ENCODE data around the gene KCNJ5. TPM values are rescaled to one million over a fixed set of nuclear protein-coding genes. Genes with fewer than 3 reads are reported as not detected.

KCNJ5 gene
- not detected for polyA plus RNA-seq (2013, experiment 1 of 2; ENCODE audit: insufficient read length)
- not detected for polyA plus RNA-seq (2013, experiment 2 of 2; ENCODE audit: insufficient read length)

DNA sequence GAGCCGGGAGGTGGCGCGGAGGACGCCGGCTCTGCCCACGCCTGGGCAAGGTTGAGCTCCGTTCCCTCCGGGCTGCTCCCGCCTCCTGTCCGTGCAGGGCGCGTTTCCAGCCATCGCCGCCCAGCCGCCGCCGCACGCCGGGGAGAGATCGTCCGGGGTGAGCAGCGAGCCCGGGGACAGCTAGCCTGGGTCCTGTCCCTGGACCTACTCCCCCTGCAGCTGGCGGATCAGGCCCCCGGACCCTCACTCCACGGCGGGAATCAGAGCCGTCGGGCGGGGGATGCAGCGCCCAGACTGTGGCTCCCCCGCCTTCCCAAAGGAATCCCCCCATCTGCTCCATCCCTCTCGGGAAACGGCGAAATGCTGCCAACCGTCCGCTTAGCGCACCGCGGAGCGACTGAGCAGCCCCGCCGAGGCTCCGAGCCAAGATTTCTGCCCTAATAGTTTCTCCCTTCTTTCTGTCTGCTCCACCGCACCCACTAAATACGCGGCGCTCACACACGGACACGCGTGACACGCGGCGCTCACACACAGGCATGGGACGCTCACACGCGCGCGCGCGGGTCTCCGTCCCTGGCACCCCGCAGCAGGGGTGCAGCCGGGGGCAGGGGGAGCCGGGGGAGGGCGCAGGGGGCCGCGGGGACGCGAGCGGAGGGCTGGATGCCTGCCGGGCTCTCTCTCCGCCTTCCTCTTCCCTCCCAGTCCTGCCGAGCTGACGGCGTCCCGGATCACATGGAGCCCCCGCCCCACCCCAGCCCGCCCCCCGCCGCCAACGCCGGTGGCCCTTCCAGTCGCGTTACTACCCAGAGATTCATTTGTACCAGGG, at the start of gene KCNJ5:
Gene KCNJ5, plus strand, starts transcription at position 814 of the 826 bp plus-strand sequence. CDS start 19,918 bp downstream, outside the sequence.
- peak; percentile 20 for DNase-seq

DNA sequence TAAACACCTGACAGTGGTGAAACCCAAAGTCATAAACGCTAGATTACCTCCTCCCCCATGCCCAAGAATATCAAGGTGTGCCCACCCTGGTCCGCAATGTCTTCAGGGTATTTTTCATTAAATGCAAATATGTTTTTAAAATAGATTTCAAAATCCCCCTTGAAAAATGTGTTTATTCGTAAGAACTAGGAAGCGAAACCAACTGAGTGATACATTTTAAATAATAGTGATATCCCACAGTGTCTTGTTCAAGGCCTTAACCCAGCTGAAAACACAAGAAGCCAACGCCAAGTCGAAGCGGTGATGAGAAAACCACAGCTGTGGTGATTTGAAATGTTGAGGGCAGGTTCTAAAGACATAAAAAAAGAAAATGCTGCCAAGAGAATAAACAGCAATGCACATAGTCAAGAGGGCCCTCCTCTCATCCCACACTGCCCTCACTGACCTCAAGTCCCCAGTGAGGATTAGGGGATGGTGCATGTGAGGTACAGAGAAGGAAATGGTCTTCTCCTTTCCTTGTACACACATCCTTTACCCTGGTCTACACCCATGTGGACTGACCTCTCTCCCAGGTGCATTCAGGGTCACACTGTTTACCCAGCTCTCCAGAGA, 49.6 kb upstream of the KCNJ5 start:
- no peak for DNase-seq

DNA sequence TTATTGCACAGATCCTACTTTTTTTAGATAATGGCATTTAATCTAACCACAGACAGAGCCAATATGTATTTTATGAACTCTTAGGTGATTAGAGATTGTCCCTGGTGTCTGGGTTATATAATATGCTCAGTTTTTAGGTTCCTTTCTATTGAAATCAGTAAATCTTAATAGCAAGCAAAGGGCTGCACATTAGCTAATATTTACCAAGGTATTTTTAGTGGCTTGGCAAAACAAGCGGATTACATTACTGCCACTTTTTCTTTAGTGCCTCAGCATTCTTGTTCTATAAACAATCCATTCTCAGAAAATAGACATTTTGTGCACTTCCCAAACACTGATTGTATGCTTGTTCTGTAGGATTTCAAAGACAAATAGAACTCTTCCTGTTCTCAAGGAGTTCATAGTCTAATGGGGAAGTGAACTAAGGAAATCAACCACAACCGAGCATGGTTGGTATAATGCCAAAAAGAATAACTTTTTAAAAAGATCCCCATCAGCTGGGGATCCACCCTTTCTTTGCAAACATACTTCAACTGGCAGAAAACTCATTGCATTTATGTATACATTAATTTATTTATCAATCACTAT, 47.9 kb upstream of the KCNJ5 start:
- no peak for DNase-seq

DNA sequence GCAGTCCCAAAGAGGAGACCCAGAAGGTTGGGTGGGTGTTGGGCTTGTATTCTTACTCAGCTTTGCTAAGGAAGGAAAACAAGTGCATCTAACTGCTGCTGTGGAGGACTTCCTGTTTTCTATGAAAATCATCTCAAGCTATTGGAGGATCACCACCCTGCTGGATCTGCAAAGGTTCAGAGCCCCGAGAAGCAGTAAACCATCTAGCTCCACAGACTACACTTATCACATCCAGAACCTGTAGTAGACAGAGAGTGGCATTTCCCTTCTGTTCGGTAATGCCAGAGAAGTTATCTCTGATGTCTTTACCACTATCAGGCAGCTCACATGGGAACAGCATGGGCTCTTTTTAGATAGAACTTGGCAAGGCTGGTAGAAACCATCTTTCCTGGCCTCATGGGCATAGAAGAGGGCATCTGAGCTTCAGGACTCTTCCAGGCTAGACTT, 45.8 kb upstream of the KCNJ5 start:
- no peak for DNase-seq

DNA sequence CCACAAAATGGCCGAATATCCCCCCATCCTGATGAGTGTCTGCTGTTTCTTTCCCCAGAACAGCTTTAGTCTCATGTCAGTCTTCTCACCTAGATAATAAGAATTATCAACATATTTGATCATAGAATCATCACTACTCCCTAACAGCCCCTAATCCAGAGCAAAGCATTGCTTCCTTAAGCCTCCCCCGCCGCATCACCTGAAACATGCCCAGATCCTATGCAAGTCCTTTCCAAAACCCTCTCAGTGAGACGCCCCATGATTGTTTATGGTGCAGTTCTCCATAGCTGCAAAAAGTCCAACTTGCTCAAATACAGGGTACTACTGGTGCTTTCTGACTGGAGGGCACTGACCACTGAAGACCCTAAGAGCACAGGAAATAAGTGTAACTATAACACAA, 44.2 kb upstream of the KCNJ5 start:
- DNase-seq: no peak

DNA sequence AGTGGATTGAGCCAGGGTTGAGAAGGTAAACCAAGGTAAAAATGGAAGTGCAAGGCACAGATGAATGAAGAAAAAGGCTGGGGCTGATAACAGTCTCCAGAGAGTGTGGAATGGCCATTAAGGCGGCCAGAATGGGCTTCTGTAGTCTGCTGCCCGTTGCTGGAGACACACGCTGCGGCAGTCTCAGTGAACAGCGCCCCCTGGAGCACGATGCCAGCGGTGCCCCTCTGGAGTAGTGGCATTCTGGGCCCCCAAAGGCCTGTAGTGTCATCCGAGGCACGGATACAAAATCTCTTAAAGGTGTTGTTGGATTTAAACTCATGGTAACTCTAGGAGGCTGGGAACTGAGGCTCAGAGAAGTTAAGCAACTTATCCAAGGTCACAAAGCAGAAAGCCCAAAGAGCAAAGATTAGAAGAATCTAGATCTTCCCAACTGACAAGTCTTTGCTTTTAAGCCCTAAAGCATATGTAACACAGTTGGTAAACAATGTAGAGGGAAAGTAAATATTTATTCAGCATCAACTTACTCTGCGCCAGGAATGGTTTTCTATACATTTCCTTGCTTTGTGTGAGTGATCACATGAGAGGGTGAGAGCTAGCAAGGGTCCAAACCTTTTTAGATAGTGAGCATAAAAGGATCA, 42.2 kb upstream of the KCNJ5 start:
- peak; percentile 25 for DNase-seq

DNA sequence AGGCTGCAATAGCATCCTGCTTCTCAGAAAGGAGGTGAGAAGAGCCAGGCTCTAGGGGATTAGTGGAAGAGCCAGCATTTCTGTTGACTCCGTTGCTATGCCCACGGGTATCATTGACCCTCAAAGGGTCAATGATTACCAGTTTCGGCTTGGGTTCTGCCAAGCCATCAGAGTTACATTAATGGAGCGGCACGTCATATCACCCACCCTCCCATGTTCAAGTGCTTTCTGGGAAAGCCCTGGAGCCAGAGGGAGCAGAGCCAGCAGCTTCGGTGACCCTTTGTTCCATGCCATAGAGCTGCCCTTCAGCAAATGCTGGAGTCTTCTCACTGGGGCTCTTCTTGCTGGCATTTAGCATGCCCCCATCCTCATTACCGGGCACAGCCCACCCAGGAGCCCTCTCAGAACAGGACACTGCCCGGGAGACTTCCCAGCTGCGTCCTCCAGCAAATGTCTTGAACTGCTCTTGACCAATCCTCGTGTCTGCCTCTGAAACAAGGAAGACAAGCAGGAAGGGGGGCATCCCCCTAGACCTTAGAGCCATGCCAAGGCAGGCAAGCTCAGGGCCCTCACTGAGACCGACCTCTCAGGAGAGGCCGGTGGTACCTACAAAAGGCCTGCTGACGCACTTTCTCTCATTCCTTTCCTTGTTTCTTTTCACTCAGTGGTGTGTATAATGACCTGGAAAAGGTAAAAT, 38.7 kb upstream of the KCNJ5 start:
- DNase-seq: no peak

DNA sequence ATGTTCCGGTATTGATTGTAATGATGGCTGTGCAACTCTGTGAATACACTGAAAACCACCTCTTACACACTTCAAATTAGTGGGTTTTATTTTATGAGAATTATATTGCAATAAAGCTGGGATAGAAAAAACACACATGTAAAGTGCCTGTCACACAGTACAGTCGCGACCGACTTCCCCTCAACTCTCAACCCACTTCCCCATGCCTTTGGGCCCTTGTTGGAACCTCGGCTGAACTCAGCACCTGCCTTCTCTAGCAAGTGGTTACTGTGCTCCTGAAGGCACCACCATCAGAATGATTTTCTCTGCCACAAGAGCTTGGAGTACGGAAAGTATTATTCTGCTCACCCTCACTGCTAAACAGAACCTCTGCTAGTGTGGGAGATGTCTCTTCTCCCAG, 37.6 kb upstream of the KCNJ5 start:
- no peak for DNase-seq

DNA sequence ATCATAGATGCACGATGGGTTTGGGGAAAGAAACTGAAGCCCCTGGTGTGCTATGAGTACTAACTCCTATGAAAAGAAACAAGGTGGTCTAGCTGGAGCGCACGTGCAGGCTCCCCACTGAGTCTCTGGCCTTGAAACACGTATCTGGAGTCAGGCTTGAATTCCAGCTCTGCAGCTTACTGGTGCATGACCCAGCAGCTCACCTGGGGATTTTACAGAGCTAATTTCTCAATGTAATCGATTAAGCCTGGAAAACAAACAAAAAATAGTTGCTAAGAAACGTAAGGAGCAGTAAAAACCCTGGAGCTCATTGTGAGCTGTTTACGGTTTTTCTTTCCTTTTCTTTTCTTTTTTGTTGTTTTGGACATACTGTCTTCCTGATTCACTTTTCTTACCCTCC, 36.3 kb upstream of the KCNJ5 start:
- DNase-seq: no peak

DNA sequence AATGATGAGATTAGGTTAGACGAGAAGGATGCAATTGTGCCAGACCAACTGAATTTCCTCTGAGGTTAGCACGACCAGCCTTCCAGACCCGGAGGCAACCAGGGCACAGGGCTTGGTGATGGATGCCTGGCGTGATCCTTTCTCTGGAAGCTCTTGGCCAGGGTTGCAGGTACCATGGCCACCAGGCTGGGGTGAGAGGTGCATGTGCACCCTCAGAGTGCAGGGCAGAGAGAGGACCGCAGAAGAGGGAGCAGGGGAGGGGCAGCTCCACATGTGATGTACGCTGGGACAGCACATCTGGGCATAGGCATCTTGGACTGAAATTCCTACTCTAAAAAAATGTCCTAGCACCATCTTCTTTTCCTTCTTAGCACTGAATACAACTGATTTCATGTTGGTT, 34.9 kb upstream of the KCNJ5 start:
- DNase-seq: no peak

DNA sequence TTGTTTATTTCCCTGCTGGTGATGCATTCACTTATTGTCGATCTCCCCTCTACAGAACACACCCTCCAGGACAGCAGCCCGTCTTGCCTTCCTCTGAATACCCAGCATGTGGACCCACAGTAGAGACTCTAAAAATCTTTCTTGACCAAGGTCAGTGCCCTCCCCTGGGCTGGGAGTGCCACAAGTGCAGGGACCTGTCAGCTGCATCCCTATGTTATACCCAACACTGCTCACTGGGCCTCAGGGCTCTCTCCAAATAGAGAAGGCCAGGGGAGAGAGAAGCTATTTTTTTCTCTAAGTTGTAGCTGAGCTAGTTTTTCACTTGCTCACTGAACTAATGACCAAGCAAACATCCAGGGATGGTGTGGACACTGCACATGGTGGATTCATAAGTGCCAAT, 33.8 kb upstream of the KCNJ5 start:
- DNase-seq: no peak

DNA sequence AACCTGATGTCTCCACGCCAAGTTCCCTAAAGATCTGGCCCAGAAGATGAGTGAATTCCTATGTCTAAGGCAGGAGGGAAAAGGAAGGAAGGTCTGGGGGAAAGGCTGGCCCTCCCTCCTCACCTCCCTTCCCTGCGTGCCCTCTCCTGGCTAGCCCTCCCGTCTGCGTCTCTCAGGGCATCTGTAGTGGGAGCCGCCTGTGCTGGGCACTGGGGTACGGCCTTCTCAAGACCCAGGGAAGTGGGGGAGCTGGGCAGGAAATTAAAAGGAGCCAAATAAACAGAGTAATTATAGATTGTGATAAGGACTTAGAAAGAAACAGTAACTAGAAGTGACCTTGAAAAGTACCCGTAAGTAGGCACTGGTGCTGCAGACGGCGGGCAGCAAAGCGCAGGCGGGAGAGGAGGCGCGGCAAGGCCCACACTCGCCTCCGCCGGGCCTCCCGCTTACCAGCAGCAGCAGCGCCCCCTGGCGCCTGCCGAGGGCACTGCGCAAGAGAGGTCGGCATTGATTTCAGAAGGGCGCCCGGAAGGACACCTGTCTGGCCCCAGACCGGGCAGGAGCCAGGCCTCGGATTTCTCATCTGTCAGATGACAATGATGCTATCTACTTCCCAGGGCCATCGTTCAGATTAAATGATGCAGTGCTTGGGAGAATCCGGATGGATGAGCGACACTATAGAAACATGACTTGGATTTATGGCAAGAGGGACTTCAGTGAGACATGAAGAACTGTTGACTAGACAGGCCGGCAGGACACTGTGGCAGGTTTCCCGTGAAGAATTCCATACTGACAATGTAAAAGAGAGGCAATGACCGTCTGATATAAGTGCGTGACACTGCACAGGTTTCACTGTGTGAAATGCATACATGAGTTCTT, 31.4 kb upstream of the KCNJ5 start:
- DNase-seq: peak; percentile 45

DNA sequence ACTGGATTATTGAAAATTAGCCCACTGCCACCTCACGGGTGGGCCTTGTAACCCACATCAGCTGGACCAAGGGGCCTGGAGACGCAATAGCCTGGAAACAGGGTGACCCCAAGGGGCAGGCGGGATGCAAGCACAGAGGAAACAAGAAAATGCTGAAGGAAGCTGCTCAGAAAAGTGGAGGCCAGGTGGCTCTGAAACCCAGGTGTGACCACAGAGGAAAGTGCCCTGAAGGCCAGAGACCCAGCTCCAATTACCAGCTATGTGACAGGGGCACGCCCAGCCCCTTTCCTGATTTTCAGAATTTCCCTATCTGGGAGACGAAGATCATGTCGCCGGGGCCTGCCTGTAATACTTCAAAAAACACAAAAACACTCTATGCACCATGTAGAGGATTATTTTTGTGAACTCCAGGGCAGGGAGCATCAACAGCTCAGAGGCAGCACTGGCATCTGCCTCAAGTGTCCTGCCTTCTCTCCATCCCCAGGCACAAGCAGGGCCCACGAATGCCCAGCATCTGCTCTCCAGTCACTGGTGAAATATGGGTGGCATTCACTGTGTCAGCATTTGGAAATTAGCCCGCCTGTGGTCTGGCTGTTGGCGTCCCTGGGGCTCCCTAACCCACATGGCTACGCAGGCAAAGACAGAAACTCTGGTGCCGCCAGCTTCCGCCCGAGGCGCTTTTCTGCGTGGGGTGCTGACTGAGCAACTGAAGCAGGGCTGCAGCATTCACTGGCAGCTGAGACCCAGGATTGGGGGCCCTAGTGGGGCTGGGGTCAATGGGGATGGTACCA, 30.4 kb upstream of the KCNJ5 start:
- DNase-seq: peak; percentile 90

DNA sequence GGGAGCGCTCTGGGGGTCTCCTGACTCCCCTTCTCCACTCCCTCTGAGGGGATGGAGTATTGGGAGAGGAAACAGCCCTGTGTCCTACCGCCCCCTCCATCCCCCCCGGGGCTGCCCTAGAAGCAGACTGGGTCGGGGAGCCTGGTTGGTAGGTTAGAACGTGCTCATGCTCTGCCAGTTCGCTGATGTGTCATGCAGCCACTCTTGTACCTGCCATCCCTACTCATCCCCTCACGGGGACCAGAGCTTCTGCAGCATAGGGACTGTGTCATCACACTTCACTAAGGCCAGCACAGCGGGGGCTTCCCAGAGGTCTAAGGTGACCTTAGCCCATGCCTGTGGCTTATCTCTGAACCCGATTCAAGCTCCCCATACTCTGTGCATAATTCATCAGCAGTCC, 28.8 kb upstream of the KCNJ5 start:
- peak; percentile 2 for DNase-seq

DNA sequence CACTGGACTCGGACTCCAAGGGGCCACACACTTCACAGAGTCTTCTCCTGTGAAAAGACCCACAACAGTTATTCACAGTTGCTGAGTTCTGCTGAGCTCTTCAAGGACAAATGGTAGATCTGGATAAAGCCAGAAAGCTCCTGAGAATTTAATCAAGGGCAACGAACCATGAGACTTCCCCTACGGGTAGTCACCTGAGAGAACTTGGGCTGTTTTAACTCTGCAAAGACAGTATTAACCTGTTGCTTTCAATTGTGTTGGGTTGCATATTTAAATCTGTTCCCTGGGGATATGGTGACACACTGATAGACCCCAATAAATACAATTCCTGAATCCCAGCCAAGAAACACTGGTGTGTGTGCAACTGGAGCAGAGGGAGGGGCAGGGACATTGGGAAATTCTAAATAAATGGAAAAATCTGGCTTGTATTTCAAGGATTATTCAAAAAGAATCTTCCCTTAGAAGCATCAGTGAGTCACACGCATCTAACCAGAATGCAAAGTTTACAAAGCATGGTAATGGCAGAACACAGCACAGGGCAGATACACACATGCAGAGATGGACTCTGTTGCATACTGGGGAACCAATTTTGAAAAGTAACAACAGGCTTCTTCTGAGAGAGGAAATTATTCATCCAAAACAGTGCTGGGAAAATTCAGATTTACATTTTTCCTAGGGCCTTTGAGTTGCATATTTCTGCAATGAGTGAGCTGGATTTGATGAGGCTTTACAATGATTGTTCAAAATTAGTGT, 28.1 kb upstream of the KCNJ5 start:
- DNase-seq: peak; percentile 85

DNA sequence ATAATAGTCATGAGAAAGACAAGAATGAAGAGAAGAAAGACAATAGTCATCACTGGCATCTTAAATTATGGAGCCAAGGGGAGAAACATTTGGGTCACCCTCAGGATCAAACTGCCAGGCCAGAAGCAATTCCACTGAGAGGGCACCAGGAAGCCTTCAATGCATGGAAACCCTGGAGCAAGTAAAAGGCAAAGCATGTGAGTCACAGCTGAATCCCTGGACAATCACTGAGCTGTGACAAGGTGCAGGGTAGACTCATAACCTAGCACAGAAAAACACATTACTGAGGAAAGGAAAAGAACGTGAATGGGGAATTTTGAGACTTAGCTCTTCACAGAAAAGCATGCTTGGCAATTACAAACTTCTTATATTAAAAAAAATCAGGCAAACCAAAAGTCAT, 25.7 kb upstream of the KCNJ5 start:
- DNase-seq: peak; percentile 33

DNA sequence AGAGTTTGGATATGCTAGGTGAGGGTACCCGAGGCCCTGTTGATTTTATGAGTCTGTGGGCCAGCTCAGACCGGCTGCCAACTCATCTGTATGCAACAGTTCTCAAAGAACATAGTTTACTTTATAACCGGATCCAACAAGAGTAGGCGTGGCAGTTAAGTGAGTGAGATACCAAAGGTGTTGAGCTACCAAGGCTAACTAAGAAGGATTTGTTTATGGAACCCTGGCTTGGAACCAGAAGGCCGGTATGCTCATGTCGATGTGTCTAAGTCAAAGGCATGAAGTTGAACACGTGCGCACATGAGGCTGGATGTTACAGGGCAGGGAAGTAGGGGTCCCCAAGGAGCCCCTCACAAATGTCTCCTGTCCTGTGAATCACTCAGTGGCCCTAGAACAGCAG, 23.9 kb upstream of the KCNJ5 start, which contains the start of gene KCNJ1:
Gene KCNJ1, minus strand, starts transcription at position 20 of the 400 bp plus-strand sequence. CDS start 27,053 bp downstream, outside the sequence.
- DNase-seq: no peak

DNA sequence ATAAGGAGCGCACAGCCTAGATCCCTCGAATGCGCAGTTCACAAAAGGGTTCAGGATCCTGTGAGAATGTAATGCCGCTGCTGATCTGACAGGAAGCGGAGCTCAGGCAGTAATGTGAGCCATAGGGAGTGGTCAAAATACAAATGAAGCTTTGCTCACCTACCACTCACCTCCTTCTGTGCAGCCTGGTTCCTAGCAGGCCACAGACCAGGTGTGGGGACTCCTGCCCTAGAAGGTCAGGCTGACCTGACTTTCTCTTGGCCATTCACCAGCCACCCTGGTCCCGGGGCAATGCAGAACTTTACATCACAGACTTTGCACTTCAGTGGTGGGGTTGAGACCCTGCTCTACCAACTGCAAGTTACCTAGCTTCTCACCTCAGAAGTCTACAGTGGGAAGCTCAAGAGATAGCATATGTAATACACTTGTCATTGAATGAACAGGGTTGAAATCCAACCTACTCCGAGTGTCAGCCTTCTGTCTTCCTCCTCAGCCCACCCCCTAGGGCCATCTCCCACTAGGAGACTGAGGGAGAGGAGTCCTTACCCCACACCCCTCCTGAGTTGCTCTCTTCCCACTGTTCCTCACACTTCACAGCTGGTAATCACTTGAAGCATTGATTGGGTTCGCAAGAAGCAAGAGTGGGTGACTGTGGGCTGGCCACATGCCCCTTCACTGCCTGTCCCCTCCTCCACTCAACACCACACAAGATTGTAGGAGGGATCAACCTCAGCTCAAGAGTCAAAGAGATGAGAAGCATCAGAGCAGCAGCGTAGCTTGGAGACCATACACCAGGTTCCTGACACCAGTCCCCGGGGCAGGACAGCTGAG, 22.1 kb upstream of the KCNJ5 start:
- DNase-seq: no peak

DNA sequence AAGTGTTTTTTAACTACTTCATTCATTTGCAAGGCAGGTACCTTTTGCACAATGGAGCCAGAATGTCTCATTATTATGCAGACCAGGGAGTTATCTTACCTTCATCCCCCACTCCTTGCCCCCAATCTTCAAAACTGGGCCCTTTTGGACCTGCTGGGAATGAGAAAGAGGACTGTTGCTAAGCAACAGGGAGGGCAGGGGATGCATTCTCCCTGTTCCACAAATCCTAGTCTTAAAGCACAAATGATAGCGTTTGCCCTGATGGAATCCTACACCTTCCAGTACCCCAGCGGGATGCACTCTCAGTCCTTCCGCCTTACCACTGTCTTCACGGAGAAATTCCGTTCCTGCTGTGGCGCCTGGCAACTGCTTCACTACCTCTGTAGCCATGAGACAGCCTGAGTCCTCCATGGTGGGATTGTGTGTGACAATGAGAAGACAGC, 20.0 kb upstream of the KCNJ5 start:
- DNase-seq: no peak

All from fibroblast of skin of back (primary cell).